Measurements from ENCODE around the gene ITGB7.

ITGB7 gene

DNA sequence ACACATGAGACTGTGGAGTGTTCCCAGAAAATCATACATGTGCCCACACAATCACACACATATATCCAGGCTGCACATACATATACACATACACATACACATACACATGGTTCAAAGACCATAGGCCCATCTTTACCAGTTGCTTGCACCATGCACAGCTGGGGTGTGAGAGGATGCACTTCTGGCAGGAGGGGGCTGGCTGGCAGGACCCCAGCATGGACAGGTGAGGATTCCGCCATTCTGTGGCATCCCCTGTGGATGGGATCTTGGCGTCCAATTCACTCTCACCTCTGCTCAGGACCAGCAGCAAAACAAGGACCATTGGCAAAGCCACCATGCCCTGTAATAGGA is 7.0 kb downstream of the ITGB7 start:
- no peaks in the 10 kb centered on the region for H3K36me3 ChIP-seq (ENCODE audit: insufficient read depth, low read length)
- no peak overlapping the region for H3K9ac ChIP-seq (ENCODE audit: low read length)
- no peaks in the 10 kb centered on the region for H3K27me3 ChIP-seq (ENCODE audit: control insufficient read depth in 1 of 2, insufficient read depth in 2 of 2, low read length in 2 of 2)
- no peak overlapping the region for H3K27ac ChIP-seq (ENCODE audit: low read depth, low read length)
- peaks cover 5% of the 10 kb centered on the region for H3K4me1 ChIP-seq (ENCODE audit: insufficient read depth, low read length)
- H3K9me3 ChIP-seq (ENCODE audit: low read length) = no peaks in the 10 kb centered on the region
- no peak overlapping the region for H3K4me3 ChIP-seq (ENCODE audit: low read depth in 1 of 2, low read length in 2 of 2)

DNA sequence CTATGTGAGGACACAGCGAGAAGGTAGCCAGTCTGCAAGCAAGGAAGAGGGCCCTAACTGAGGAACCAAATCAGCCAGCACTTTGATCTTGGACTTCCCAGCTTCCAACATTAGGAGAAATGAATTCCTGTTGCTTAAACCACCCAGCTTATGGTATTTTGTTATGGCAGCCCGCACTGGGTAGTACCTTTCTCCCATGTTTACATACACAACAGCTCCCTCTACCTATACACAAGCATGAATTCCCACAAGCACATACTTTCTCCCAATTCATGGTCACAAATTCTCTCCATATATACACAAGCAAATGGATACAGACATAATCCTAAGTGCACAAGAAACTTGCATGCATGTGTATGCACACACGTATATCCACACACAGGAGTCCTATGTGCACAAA is 7.4 kb downstream of the ITGB7 start:
- no peak overlapping the region for H3K4me3 ChIP-seq (ENCODE audit: low read depth in 1 of 2, low read length in 2 of 2)
- H3K27me3 ChIP-seq (ENCODE audit: control insufficient read depth in 1 of 2, insufficient read depth in 2 of 2, low read length in 2 of 2) = no peaks in the 10 kb centered on the region
- peaks cover 5% of the 10 kb centered on the region for H3K4me1 ChIP-seq (ENCODE audit: insufficient read depth, low read length)
- H3K36me3 ChIP-seq (ENCODE audit: insufficient read depth, low read length) = no peaks in the 10 kb centered on the region
- no peaks in the 10 kb centered on the region for H3K9me3 ChIP-seq (ENCODE audit: low read length)
- H3K27ac ChIP-seq (ENCODE audit: low read depth, low read length) = no peak overlapping the region
- H3K9ac ChIP-seq (ENCODE audit: low read length) = no peak overlapping the region

DNA sequence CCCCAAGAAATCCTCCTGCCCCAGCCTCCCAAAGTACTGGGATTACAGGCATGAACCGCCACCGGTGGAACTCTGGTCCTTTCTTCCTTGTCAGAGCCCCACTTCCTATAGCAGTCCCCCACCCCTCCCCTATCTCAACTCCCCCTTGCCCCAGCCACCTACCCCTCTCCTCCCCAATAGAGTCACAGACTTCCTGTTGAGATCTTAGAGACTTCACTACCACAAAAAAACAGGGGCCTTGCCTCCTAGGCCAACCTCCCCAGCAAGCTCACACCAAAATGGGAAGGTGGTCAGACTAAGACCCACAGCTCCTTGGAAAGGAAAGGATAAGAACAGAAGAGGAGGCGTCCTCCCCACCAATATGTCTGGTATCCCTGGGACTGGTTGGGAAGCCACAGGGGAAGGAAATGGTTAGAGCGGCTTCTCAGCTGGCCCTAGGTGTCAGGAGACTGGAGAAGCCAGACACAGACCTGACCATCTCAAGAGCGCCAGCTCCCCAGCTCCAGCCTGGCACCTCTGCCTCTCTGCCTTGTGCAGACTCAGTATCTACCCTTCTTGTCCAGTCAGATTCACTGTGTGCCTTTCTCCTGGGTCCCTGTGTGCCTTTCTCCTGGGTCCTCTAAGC is 8.5 kb downstream of the ITGB7 start:
- Histone ChIP-seq H3K9me3 (ENCODE audit: low read length) (no peaks in the 10 kb centered on the region), H3K36me3 (ENCODE audit: insufficient read depth, low read length) (no peaks in the 10 kb centered on the region), H3K9ac (ENCODE audit: low read length) (no peak overlapping the region), H3K27ac (ENCODE audit: low read depth, low read length) (no peak overlapping the region), H3K4me1 (ENCODE audit: insufficient read depth, low read length) (peaks cover 5% of the 10 kb centered on the region), H3K27me3 (ENCODE audit: control insufficient read depth in 1 of 2, insufficient read depth in 2 of 2, low read length in 2 of 2) (no peaks in the 10 kb centered on the region), H3K4me3 (ENCODE audit: low read depth in 1 of 2, low read length in 2 of 2) (no peak overlapping the region)

DNA sequence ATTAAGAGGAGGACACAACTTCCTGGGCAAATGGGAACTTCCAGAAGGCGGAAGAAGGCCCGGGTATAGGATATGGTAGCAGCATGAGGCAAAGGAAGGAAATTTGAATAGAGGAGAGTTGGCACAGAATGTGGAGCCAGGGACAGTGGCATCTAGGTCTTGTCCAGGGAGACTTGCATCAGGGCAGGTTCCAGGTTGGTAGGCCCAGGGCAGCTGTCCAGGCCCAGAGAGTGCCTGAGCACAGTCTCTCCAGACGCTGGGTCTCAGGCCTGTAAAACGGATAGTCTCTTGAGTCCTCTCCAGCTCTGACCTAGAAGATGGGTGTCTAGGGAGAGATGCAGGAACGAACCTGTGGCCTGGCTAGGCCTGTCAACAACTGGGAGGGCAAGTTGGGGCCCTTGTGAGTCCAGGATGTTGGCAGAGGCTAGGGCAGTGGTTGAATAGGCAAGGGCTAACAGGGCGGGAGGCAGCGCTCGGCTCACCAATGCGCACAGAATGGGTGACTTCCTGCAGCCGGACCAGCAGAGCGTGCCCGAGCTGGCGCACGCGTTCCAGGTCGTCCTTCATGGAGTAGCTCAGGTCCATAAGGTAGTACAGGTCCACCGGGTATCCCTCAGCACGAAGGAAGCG is 9.9 kb downstream of the ITGB7 start:
- peak overlapping the region in 1 of 2 donors; percentile 47 for H3K4me3 ChIP-seq (ENCODE audit: low read depth in 1 of 2, low read length in 2 of 2)
- H3K4me1 ChIP-seq (ENCODE audit: insufficient read depth, low read length) = peaks cover 5% of the 10 kb centered on the region
- H3K9ac ChIP-seq (ENCODE audit: low read length) = no peak overlapping the region
- no peaks in the 10 kb centered on the region for H3K27me3 ChIP-seq (ENCODE audit: control insufficient read depth in 1 of 2, insufficient read depth in 2 of 2, low read length in 2 of 2)
- H3K36me3 ChIP-seq (ENCODE audit: insufficient read depth, low read length) = no peaks in the 10 kb centered on the region
- H3K27ac ChIP-seq (ENCODE audit: low read depth, low read length) = no peak overlapping the region
- H3K9me3 ChIP-seq (ENCODE audit: low read length) = no peaks in the 10 kb centered on the region

DNA sequence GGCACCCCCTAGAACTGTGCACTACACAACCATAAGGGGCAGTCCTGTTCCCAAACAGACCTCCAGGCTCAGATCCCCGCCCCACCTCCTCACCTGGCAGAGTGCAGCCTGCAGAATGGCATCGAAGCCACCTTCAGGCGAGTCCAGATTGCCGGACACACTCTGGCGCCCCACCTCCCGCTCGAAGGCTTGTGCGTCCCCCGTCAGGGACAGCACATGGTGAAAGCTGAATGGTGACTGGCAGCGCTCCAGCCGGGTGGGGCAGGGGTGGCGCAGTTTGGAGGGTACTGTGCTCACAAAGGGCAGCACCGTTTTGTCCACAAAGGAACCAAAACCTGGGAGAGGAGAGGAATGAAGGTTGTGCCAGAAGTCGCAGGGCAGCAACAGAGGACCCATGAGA is 10.6 kb downstream of the ITGB7 start:
- Histone ChIP-seq H3K4me1 (ENCODE audit: insufficient read depth, low read length) (peaks cover 5% of the 10 kb centered on the region), H3K27me3 (ENCODE audit: control insufficient read depth in 1 of 2, insufficient read depth in 2 of 2, low read length in 2 of 2) (no peaks in the 10 kb centered on the region)

DNA sequence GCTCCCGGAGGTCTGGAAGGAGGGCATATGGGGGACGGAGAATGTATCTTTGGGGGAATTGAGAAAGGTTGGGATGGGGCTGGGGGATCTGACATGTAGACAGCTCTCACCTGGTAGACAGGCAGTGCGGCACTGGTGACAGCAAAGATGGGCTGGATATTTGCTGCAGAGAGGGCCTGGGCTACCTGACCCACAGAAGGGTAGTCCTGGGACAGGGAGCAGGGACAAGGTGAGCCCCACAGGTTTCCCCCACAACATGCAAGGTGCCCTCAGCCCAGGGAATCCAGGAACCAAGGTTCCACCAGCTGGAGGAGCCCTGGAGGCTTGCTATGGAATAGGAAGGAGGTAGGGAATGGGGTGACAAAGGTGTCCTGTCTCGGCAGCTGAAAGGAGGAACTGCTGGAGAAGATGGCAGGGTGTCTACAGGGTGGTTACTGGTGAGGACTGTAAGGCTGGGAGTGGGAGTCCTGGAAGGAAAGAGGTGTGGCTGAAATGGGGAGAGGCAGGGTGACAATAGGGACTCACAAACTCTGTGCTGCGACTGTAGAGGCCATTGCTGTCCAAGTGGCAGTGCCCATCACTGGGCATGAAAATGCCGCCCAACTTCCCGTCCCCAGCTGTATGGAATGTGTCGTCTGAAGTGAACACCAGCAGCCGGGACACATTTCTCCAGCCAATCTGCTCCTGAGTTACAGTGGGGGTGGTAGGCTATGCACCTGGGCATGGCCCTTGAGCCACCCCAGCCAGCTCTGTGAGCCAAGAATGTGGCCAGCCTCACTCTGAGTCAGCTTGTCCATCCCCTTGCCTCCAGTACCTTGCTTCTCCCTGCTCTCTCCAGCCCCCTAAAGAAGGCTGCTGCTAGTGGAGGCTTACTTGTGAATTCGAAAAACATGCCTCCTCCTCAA is 11.3 kb downstream of the ITGB7 start:
- no peak overlapping the region for H3K27ac ChIP-seq (ENCODE audit: low read depth, low read length)
- H3K36me3 ChIP-seq (ENCODE audit: insufficient read depth, low read length) = no peaks in the 10 kb centered on the region
- H3K4me3 ChIP-seq (ENCODE audit: low read depth in 1 of 2, low read length in 2 of 2) = no peak overlapping the region
- H3K9me3 ChIP-seq (ENCODE audit: low read length) = no peaks in the 10 kb centered on the region
- H3K9ac ChIP-seq (ENCODE audit: low read length) = no peak overlapping the region
- H3K27me3 ChIP-seq (ENCODE audit: control insufficient read depth in 1 of 2, insufficient read depth in 2 of 2, low read length in 2 of 2) = no peaks in the 10 kb centered on the region
- peaks cover 5% of the 10 kb centered on the region for H3K4me1 ChIP-seq (ENCODE audit: insufficient read depth, low read length)

More for the DNA sequence above, 10.6 kb downstream of the ITGB7 start:
- H3K4me3 ChIP-seq (ENCODE audit: low read depth in 1 of 2, low read length in 2 of 2) = no peak overlapping the region
- no peak overlapping the region for H3K27ac ChIP-seq (ENCODE audit: low read depth, low read length)
- no peaks in the 10 kb centered on the region for H3K9me3 ChIP-seq (ENCODE audit: low read length)
- H3K9ac ChIP-seq (ENCODE audit: low read length) = no peak overlapping the region
- H3K36me3 ChIP-seq (ENCODE audit: insufficient read depth, low read length) = no peaks in the 10 kb centered on the region

DNA sequence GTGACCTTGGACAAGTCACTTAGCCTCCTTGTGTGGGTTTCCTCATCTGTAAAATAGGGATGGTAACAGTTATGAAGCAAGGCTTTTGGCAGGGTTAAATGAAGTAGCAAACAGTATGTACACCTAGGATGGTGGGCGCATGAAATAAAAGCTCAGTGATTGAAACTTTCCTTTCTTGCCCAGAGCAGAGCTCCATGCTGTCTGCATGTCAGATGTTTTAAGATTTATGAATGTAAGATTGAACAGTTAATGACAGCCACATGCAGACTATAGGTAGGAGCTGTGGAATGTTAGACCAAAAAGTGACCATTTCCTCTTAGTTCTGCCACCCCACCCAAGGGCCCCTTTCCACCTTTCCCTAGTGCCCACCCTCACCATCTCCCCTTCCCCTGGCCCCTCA is 12.1 kb downstream of the ITGB7 start:
- H3K9me3 ChIP-seq (ENCODE audit: low read length) = no peaks in the 10 kb centered on the region
- no peaks in the 10 kb centered on the region for H3K27me3 ChIP-seq (ENCODE audit: control insufficient read depth in 1 of 2, insufficient read depth in 2 of 2, low read length in 2 of 2)
- no peak overlapping the region for H3K9ac ChIP-seq (ENCODE audit: low read length)
- H3K4me3 ChIP-seq (ENCODE audit: low read depth in 1 of 2, low read length in 2 of 2) = no peak overlapping the region
- no peak overlapping the region for H3K27ac ChIP-seq (ENCODE audit: low read depth, low read length)
- peaks cover 5% of the 10 kb centered on the region for H3K4me1 ChIP-seq (ENCODE audit: insufficient read depth, low read length)
- H3K36me3 ChIP-seq (ENCODE audit: insufficient read depth, low read length) = no peaks in the 10 kb centered on the region

DNA sequence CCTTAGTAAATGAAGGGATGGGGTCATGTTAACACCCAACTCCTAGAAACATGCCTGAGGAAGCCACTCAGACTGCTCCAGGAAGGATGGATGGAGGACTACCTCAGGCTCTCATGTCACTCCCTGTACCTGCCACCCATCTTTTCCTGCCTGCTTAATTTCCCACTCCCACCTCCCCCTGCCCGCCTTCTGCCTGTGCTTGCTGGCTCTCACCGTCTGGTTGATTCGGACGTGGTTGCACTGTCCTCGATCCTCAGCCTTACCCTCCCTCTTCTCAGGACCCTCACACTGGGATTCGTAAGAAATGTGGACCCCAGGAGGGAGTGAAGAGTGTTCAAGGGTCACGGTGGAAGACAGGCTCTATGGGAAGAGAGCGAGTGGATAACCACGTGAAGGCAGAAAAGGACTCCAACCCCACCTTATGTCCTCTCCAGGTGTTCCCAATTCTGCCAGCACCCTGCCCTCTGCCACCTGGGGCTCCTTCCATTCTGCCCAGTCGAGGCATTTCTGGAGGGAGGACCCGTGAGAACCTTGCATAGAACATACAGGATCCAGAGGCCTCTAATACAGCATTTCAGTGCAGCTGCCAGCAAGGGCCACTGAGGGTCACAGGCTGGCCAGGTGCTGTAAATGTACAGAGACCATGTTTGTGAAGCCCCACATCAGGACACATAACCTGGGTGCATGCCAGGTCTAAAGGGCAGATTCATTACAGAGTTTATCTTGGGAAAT is 12.9 kb downstream of the ITGB7 start:
- no peaks in the 10 kb centered on the region for H3K9me3 ChIP-seq (ENCODE audit: low read length)
- peaks cover 5% of the 10 kb centered on the region for H3K4me1 ChIP-seq (ENCODE audit: insufficient read depth, low read length)
- no peak overlapping the region for H3K27ac ChIP-seq (ENCODE audit: low read depth, low read length)
- H3K36me3 ChIP-seq (ENCODE audit: insufficient read depth, low read length) = no peaks in the 10 kb centered on the region
- H3K9ac ChIP-seq (ENCODE audit: low read length) = no peak overlapping the region
- H3K4me3 ChIP-seq (ENCODE audit: low read depth in 1 of 2, low read length in 2 of 2) = no peak overlapping the region
- H3K27me3 ChIP-seq (ENCODE audit: control insufficient read depth in 1 of 2, insufficient read depth in 2 of 2, low read length in 2 of 2) = no peaks in the 10 kb centered on the region

DNA sequence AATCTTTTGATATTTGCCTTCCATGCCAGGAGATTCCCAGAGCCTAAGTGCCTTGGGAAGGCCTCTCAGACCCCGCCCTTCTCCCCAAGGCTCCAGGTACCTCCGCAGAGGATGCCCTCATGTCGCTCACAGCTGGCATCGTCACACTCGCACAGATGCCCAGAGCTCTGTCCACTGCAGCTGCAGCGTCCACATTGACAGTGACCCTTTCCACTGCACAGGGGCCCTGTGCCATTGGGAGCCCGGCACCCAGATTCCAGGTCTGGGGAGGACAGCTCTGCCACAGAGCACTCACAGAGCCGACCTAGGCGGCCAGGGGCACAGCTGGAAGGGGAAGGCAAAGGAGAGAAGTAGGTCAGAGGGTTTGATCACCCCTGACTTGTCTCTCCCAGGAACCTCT is 14.0 kb downstream of the ITGB7 start:
- Histone ChIP-seq H3K27ac (ENCODE audit: low read depth, low read length) (no peak overlapping the region), H3K27me3 (ENCODE audit: control insufficient read depth in 1 of 2, insufficient read depth in 2 of 2, low read length in 2 of 2) (no peaks in the 10 kb centered on the region), H3K4me1 (ENCODE audit: insufficient read depth, low read length) (peaks cover 3% of the 10 kb centered on the region), H3K9ac (ENCODE audit: low read length) (no peak overlapping the region), H3K9me3 (ENCODE audit: low read length) (no peaks in the 10 kb centered on the region), H3K36me3 (ENCODE audit: insufficient read depth, low read length) (peaks cover 6% of the 10 kb centered on the region), H3K4me3 (ENCODE audit: low read depth in 1 of 2, low read length in 2 of 2) (no peak overlapping the region)

DNA sequence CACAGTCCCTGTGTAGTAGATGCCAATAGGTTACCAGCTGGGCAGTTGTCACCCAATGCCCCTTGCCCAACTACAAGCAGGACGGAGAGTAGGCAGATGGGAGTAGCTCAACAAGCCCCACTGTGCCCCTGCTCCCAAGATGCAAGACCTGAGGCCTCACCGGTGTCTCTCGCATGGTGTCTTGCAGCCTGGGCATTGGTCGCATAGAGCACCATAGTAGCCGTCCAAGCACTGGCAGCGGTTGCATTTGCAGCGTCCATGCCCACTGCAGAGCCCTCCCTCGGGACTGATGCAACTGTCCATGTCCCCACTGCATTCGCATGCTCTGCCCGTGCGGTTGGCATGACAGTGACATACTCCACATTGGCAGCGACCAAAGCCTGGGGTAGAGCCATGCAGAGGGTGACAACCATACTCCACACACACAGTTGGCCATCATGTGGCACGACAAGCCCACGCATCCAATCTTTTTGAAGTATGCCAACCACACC is 14.5 kb downstream of the ITGB7 start:
- Histone ChIP-seq H3K27ac (ENCODE audit: low read depth, low read length) (no peak overlapping the region), H3K36me3 (ENCODE audit: insufficient read depth, low read length) (peaks cover 11% of the 10 kb centered on the region), H3K4me3 (ENCODE audit: low read depth in 1 of 2, low read length in 2 of 2) (no peak overlapping the region)

DNA sequence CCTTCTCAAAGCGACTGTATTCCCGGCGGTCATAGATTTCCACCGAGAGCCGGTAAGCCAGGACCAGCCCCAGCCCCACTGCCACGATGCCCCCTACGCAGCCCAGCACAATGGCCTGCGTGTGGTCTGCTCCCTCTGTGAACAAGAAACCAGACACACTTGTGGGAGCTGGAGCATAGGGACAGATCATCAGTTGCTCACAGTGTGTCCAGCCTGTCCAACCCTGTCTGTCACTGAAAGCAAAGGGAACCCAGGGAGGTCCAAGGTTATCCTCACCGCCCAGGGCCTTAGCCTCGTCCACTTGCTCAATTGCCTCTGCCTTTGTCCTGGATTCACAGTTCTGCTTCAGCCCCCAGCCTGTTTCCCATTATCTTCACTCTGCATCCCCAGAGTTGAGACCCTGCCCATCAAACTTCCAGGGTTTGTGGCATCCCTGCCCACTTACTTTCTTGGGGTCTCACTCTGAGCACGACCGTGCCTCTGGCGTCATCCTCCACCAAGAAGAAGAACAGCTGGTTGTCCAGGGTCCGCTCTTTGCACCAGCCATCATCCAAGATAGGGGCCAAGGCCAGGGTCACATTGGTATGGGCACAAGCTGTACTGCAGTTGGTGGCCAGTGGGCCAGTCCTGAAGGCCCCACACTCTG is 15.0 kb downstream of the ITGB7 start:
- H3K4me1 ChIP-seq (ENCODE audit: insufficient read depth, low read length) = no peaks in the 10 kb centered on the region
- no peak overlapping the region for H3K9ac ChIP-seq (ENCODE audit: low read length)

More for the DNA sequence above, 14.5 kb downstream of the ITGB7 start:
- Histone ChIP-seq H3K27me3 (ENCODE audit: control insufficient read depth in 1 of 2, insufficient read depth in 2 of 2, low read length in 2 of 2) (no peaks in the 10 kb centered on the region), H3K9ac (ENCODE audit: low read length) (no peak overlapping the region), H3K4me1 (ENCODE audit: insufficient read depth, low read length) (no peaks in the 10 kb centered on the region), H3K9me3 (ENCODE audit: low read length) (no peaks in the 10 kb centered on the region)

More for the DNA sequence above, 15.0 kb downstream of the ITGB7 start:
- Histone ChIP-seq H3K27me3 (ENCODE audit: control insufficient read depth in 1 of 2, insufficient read depth in 2 of 2, low read length in 2 of 2) (no peaks in the 10 kb centered on the region), H3K4me3 (ENCODE audit: low read depth in 1 of 2, low read length in 2 of 2) (no peak overlapping the region), H3K27ac (ENCODE audit: low read depth, low read length) (no peak overlapping the region), H3K36me3 (ENCODE audit: insufficient read depth, low read length) (peaks cover 16% of the 10 kb centered on the region), H3K9me3 (ENCODE audit: low read length) (no peaks in the 10 kb centered on the region)
